H1 (cell line): Measurements from ENCODE around the gene MYL9.

Source experiments
- FOSL1 ChIP-seq: IDR thresholded peaks from 2 replicates; pipeline ENCODE4 v1.6.1; 2011; ENCODE audit warnings: mild to moderate bottlenecking, low read depth, low read length, moderate library complexity; ENCODE audit not compliant: insufficient read depth
- JUND ChIP-seq: IDR thresholded peaks from 2 replicates; pipeline ENCODE4 v1.6.1; 2011; ENCODE audit warnings: mild to moderate bottlenecking, improper control_type of control experiment, low read length
- NRF1 ChIP-seq: IDR thresholded peaks from 2 replicates; pipeline ENCODE4 v1.6.1; 2011; ENCODE audit warnings: mild to moderate bottlenecking, low read depth, low read length, improper control_type of control experiment
- POLR2A ChIP-seq, 2 experiments: IDR thresholded peaks; 1 replicate in 1 of 2; 2 replicates in 1 of 2; pipeline ENCODE4 v1.6.1; 2011; ENCODE audit warnings: low read depth in 2 of 2, low read length in 2 of 2, mild to moderate bottlenecking in 2 of 2; ENCODE audit errors: control extremely low read depth in 1 of 2
- TF ChIP-seq, protein P1 (sequence below): IDR thresholded peaks from 2 replicates; pipeline ENCODE4 v1.6.1; 2011; ENCODE audit warnings: low read depth, mild to moderate bottlenecking, low read length; ENCODE audit not compliant: insufficient read depth

- TF ChIP-seq, protein P1, sequence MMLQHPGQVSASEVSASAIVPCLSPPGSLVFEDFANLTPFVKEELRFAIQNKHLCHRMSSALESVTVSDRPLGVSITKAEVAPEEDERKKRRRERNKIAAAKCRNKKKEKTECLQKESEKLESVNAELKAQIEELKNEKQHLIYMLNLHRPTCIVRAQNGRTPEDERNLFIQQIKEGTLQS, result no peak
- TF ChIP-seq JUND, result no peak
- no peak for TF ChIP-seq POLR2A (IDR thresholded peaks at IDR 0.05; ENCODE audit: control extremely low read depth in 1 of 2, low read depth in 2 of 2, low read length in 2 of 2)
- no peak for TF ChIP-seq FOSL1
- no peak for TF ChIP-seq NRF1
Observed at GRCh38 chr20:36504295-36504694, 37.0 kb upstream of the MYL9 start.
